GM19395 (cell line): ENCODE results near the gene SH3TC2.

Experiments used
- ATAC-seq: cut with Tn5 transposase; IDR thresholded peaks from one replicate; pipeline ENCODE4 v1.9.1; 2021; ENCODE audit warnings: mild to moderate bottlenecking, moderate library complexity; ENCODE audit not compliant: unreplicated experiment

The SH3TC2 gene

GRCh38 chr5:149061341-149061740 is 1.5 kb downstream of the SH3TC2 start:
- no peak for ATAC-seq

- no peak for ATAC-seq
These were observed 2.5 kb downstream of the SH3TC2 start for GRCh38 chr5:149060325-149060724.

GRCh38 chr5:149056616-149057165 is 6.2 kb downstream of the SH3TC2 start:
- no peak for ATAC-seq

DNA sequence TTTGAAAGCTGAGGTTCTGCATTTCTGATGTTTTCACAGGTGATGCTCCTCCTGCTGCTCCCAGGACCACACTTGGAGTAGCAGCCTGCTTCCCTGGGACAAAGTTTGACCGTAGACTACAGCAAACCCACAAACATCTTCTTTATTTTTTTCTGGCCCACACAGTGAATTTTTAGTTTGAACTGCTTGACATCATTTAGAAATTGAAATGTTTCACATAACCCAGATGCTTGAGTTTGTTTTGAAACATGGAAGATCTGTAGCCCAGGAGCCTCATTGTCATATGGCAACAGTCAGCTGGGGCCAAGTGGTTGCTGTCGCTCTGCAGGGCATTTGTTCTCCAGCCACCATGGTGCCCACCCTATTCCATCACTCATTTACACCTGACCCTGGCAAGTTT is 8.4 kb downstream of the SH3TC2 start:
- no peak for ATAC-seq

DNA sequence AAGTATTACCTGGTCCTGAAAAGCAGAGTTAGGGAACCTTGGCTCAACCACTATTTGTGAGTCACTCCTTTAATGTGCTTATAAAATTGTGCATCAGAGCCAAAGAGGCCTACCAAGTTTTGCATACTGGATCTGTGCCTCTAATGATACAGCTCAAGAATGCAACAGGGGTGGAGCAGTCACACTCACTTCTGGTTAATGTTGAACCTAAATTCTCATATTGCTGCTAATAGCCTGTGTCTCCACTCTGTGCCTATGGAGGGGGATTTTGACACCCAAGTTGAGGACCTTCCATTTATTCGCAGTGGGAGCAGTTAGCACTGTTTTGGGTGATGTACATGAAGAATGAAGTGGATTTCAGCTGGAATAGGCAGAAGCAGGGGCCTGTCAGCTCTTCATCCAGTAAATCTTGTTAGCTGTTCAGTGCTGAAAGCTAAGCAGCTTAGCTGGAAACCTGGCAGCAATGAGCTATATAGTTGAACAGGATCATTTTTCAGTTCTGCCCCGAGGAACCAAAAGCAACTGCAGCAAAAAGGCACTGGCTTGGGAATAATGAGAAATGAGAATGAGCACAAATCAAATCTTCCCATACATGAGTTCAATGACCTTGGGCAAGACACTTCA is 9.7 kb downstream of the SH3TC2 start:
- ATAC-seq = no peak

- ATAC-seq = no peak
These were observed 13.5 kb downstream of the SH3TC2 start for GRCh38 chr5:149049371-149049781.

GRCh38 chr5:149048811-149049210 is 14.1 kb downstream of the SH3TC2 start:
- no peak for ATAC-seq

DNA sequence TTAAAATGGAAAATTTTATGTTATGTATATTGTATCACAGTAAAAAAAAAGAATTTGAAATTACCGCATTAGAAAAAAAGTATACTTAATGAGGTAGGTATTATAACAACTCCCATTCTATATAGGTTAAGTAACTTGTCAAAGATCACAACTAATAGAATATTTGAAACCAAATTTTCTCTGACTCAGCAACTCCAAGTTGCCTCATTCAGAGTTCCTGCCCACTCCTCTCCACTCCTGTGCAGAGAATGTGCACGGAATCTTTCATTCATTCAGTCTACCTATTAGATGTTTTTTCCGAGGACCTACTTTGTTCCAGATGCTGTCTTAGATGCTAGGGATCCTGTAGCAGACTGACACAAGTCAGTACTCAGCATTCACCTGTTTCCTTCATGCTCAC is 15.4 kb downstream of the SH3TC2 start:
- no peak for ATAC-seq

GRCh38 chr5:149046196-149046829 is 16.5 kb downstream of the SH3TC2 start:
- no peak for ATAC-seq

- no peak for ATAC-seq
These were observed 17.8 kb downstream of the SH3TC2 start for GRCh38 chr5:149045089-149045460.

DNA sequence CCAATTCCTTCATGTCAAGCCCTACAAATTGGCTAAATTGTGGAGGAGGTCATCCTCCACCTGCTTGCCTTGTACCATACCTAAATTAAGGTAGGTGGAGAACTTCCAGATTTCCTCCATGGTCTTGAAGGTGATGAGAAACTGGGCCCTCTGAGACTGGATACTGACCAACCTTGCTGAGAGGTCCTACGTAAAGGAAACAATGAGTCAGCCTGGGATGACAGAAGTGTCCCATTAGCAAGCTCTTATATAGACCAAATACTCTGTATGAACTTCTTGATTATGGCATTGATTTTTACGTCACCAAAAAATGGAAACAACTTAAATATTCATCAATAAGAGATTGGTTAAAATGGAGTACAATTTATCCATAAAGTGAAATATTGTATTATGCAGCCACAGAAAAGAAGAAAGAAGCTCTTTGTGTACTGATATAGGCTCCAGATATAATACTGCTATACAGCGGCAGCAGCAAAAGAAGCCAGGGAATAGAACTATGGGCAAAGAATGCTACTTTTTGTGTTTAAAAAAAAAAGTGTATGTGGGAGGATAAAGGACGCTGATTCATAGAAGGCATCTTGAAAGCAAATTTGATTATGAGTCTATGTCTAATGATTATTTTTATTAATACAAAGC is 18.3 kb downstream of the SH3TC2 start:
- no peak for ATAC-seq

- ATAC-seq = no peak
These were observed 19.2 kb downstream of the SH3TC2 start for GRCh38 chr5:149043641-149044040.

DNA sequence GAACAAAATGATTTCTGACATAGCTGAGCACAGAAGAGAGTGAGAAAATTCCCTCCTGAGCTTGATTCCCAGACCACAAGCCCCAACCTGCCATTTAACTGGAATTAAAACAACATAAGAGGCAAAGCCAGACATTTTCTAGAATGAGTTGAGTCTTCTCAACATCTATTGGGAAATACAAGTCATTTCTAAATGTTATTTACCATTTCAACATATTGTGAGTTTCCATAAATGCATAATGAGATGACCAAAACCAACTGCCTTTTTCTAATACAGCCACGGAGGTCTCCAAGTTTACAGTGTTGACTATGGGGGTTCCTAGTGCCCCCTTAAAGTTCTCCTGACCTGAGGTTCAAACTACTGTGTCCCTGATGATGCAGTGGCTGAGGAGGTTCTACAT is 20.0 kb downstream of the SH3TC2 start:
- no peak for ATAC-seq

- no peak for ATAC-seq
These were observed 21.6 kb downstream of the SH3TC2 start for GRCh38 chr5:149041242-149041641.

GRCh38 chr5:149040421-149040820 is 22.4 kb downstream of the SH3TC2 start:
- no peak for ATAC-seq

GRCh38 chr5:149039506-149039905 is 23.4 kb downstream of the SH3TC2 start:
- no peak for ATAC-seq

DNA sequence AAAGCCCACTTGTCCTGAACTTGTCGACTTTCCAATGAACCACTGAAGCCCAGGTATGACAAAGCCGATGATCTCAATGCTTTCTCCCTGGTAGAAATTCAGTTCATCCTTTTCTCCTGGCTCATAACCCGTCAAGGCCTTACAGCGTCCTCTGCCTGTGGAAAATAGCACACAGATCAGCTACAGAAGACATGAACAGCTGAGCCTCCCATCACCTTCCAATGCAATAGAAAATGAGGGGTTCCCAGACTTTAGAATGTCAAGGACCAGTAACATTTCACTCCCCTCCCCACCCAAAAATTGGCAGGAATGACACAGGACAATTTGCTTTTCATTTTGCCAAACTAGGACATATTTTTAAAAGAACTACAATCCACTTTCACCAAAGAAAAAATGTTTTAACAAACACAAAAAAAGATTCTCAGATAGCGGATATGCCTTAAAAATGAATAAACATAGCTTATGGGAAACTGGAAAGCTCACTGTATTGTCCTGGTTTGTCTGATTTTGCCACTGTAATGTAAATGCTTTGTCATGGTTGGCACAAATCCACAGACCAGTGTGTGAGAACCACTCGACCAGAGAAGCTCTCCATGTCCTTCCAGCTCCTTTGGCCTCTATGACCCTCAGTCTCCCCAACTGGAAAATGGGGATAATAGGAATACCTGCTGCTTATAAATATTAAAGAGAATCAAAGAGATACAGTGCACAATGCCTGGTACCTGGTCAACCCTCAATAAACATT is 24.4 kb downstream of the SH3TC2 start:
- no peak for ATAC-seq

DNA sequence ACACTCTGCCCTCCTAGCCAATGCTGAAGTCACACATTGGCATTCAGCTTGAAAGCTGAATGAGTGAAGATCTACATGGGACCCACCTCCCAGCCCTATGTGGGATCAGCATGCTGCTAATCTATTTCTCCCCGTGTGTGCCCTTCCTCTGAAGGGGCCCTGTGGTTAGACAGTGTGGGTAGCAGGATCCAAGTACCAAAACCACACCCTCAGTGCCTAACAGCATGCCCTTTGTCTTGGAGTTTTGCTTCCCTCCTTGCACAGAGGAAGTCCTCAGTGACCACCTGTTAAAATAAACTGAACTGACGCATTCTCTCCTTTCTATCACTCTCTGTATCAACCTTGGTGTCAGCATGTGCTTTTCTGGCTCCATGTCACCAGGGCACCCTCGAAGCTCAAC is 25.0 kb downstream of the SH3TC2 start:
- no peak for ATAC-seq

DNA sequence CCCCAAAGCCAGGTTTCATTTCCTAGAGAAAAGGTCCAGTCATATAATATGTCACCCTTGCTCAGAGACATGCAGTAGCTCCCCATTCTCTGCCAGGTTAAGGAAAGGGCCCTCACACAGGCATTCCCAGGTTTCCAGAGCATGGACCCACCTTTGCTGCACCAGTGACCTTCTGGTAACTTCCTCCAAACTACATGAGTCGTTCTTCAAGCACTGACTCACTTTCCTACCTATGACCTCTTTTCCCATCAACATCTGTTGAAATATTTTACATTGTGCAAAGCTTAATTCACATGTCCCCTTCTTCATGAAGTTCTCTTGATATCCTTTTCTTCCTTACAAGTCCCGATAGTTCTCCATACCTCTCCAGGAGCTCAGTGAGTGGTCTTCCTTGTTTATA is 25.9 kb downstream of the SH3TC2 start:
- ATAC-seq = no peak

GRCh38 chr5:149036168-149036567 is 26.7 kb downstream of the SH3TC2 start:
- no peak for ATAC-seq

- ATAC-seq = peak; percentile 91
These were observed 27.5 kb downstream of the SH3TC2 start for GRCh38 chr5:149035372-149035790.
